T-helper 22 cell (primary cell): Measurements from ENCODE around the gene ADAMTSL1.

Source experiments
- DNase-seq: peaks from one replicate; pipeline ENCODE4 v3.0.0-alpha.2; 2020; ENCODE audit warnings: low read depth

The ADAMTSL1 gene

GRCh38 chr9:18467696-18468095 lies 6.3 kb upstream of the ADAMTSL1 start:
- DNase-seq = no peak

- no peak for DNase-seq
These were observed 1.5 kb upstream of the ADAMTSL1 start for GRCh38 chr9:18472435-18472834.

DNA sequence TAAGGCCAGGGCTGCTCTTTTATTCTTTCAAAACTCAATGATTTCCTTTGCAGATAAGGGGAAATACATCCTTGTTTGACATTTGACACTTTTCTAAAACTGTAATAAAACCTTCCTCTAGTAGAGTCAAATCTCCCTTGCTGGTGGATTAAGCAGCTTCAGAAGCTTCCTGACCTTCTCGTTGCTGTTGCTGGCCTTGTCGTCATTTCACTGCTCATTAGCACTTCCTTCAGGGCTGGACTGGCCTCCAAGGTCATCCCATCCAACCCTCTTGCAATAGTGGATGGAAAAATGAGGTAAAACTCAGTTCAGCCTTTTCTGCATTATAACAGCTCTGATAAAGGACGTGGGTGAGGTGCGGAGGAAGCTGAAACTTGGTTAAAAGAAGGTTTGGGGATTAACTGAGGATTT lies 1.1 kb upstream of the ADAMTSL1 start:
- no peak for DNase-seq

DNA sequence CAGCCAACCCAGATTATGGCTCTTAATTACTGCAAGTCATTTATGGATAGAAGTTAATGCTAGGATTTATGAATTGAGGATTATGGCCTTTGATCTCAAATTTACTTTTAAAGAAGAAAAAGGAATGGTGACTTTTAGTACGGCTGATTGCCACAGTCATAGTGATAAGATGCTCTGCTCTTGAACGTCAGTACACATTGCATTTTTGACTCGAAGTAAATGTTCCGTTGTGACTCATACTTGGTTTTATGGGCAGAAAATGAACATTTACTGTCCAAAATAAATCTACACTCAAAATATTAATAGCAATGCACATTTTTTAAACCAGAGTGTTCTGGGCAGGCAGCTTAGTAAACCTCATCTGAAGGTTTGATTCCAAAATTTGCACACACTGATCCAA lies 830 bp downstream of the ADAMTSL1 start:
- no peak for DNase-seq

- DNase-seq = no peak
These were observed 3.2 kb downstream of the ADAMTSL1 start for GRCh38 chr9:18477121-18477660.

- no peak for DNase-seq
These were observed 3.8 kb downstream of the ADAMTSL1 start for GRCh38 chr9:18477719-18478118.

- no peak for DNase-seq
These were observed 4.8 kb downstream of the ADAMTSL1 start for GRCh38 chr9:18478501-18479361.

- DNase-seq = no peak
These were observed 5.5 kb downstream of the ADAMTSL1 start for GRCh38 chr9:18479405-18479804.

GRCh38 chr9:18480662-18481093 lies 6.7 kb downstream of the ADAMTSL1 start:
- no peak for DNase-seq

GRCh38 chr9:18482371-18482770 lies 8.4 kb downstream of the ADAMTSL1 start:
- DNase-seq = no peak

DNA sequence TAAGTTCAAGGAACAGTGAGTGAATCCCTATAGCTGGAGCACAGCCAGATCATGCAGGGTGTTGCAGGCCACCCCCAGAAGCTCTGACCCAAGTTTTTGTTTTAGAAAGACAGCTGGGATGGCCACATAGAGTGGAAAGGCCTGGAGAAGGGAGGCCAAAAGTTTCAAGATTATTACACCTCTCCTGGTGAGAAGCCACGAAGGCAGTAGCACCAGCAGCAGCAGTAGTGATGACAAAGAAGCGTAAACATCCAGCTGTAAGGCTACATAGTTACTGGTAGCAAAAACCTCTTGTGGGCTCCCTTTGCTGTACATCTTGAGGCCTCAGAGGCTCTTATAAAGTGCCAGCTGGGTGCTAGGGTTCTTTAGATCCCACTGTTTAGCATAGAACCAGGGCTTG lies 11.8 kb downstream of the ADAMTSL1 start:
- no peak for DNase-seq

GRCh38 chr9:18487611-18488010 lies 13.7 kb downstream of the ADAMTSL1 start:
- DNase-seq = no peak

- no peak for DNase-seq
These were observed 14.9 kb downstream of the ADAMTSL1 start for GRCh38 chr9:18488886-18489285.

- no peak for DNase-seq
These were observed 15.9 kb downstream of the ADAMTSL1 start for GRCh38 chr9:18489861-18490260.

DNA sequence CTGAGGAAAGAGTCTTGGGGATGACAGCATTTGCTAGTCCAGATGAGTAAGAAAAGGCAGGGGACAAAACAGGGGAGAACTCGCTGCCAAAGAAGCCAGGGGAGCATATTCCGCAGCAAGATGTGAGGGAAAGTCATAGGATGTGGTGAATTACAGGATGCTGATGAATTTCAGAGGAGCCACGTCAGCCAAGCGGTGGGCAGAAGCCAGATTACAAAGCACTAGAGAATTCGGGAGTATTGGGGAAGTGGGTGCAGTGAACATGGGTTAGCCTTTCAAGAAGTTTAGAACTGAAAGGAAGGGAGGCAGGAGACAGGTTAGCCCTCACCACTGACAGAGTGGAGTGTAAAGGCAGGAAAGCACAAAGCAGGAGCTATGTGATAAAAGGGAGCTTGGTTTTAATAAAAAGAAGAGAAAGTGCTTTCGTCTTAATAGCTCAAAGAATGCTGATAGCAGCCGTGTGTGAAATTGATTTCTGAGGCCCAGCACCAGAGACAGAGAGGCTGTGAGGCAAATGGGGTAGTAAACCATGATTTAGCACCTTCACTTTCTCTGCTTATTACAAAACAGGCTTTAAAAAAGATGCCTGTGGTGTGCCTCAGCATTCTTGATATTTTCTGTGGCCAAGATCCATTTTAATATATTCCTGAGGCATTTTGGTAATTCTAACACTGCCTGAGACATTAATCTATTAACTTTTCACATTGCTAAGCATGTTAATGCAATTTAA lies 16.9 kb downstream of the ADAMTSL1 start:
- DNase-seq = no peak

DNA sequence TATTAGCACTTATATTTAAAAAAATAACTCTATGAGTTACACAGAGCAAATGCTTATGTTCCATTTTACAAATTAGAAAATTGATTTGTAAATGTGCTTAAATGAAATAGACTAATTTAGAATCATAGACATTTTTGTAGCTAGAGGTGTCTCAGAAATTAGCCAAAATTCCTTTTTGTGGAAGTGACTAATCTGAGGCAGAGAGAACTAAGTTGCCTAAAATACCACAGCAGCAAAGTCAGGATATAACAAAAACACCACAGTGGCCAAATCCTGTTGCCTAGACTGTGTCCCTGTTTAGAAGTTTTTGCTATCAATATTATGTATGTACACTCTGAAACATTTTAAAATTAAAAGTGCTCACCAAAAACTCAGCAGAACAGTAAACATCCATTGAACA lies 18.7 kb downstream of the ADAMTSL1 start:
- no peak for DNase-seq

DNA sequence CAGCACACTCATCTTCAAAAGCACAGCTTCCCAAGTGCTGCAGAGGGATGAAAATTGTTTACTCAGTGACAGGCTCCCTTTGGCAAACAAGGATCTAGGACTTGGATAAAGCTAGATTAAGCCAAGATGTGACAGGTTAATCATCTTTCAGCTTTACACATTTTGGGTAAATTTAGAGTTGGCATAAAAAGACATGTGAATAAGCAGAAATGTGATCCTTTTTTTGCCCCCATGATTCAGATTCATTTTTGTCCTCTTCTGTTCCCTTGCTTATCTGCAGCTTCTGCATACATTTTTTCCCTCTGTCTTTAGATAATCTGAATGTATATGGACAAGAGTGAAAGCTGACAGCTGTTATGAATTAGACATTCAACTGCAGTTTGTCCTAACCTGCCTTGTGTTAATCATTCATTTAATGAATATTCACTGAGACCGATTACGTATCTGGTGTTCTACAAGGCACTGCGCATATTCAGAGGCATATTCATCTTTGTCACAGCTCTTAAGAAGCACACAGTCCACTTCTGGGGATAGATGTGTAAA lies 19.6 kb downstream of the ADAMTSL1 start:
- no peak for DNase-seq

- no peak for DNase-seq
These were observed 21.1 kb downstream of the ADAMTSL1 start for GRCh38 chr9:18495065-18495464.

- DNase-seq = no peak
These were observed 22.5 kb downstream of the ADAMTSL1 start for GRCh38 chr9:18496256-18497000.

GRCh38 chr9:18499062-18499461 lies 25.1 kb downstream of the ADAMTSL1 start:
- DNase-seq = no peak

- DNase-seq = no peak
These were observed 26.0 kb downstream of the ADAMTSL1 start for GRCh38 chr9:18499980-18500379.

- DNase-seq = no peak
These were observed 26.5 kb downstream of the ADAMTSL1 start for GRCh38 chr9:18500451-18500850.
